ENCODE data around the gene ZNF66.

- TF ChIP-seq CTCF (conservative IDR thresholded peaks at IDR 0.05) (no peak), EZH2 (IDR thresholded peaks at IDR 0.05; ENCODE audit: low read depth) (no peak)
Observed at GRCh38 chr19:20787786-20788185, 11.7 kb downstream of the ZNF66 start.

All from PC-9 (cell line).